Fibroblast of skin of abdomen (primary cell): Measurements from ENCODE around the gene RPIA. TPM values are rescaled to one million over a fixed set of nuclear protein-coding genes. Genes with fewer than 3 reads are reported as not detected.
A peak's percentile ranks its signal among the peaks of the same experiment; 100 is the strongest.
"Not testable (repeated sequence)": the region's sequence is repeated elsewhere in the genome, so short reads cannot be mapped to it uniquely, and the experiment has no call there.

ENCODE experiments used
- DNase-seq: peaks from one replicate; pipeline ENCODE4 v3.0.0-alpha.2; 2013
- polyA plus RNA-seq, 2 experiments: library from polyadenylated mRNA; unstranded; fragments of 120-200 nt; gene quantifications; one replicate each; pipeline ENCODE4 v1.2.1, GENCODE V29; 2013; ENCODE audit not compliant: insufficient read length in 2 of 2

RPIA gene
- polyA plus RNA-seq (2013, experiment 1 of 2; ENCODE audit: insufficient read length): 17.0 TPM
- 17.6 TPM for polyA plus RNA-seq (2013, experiment 2 of 2; ENCODE audit: insufficient read length)

- peak; percentile 98 for DNase-seq
These were observed at the start of gene RPIA for GRCh38 chr2:88691339-88692183. RPIA (plus strand) TSS chr2:88691673; CDS start chr2:88691699, 26 bp downstream.

DNA sequence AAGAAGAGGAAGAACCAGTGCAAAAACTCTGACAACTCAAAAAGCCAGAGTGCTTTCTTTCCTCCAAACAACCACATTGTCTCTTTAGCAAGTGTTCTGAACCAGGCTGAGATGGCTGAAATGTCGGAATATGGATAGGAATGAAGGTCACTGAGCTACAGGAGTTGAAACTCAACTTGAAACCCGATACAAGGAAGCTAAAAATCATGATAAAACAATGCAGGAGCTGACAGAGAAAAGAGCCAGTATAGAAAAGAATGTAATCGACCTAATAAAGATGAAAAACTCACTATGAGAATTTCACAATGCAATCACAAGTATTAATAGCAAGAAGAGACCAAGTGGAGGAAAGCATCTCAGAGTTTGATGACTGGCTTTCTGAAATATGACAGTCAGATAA is 49.2 kb upstream of the RPIA start:
- no peak for DNase-seq

DNA sequence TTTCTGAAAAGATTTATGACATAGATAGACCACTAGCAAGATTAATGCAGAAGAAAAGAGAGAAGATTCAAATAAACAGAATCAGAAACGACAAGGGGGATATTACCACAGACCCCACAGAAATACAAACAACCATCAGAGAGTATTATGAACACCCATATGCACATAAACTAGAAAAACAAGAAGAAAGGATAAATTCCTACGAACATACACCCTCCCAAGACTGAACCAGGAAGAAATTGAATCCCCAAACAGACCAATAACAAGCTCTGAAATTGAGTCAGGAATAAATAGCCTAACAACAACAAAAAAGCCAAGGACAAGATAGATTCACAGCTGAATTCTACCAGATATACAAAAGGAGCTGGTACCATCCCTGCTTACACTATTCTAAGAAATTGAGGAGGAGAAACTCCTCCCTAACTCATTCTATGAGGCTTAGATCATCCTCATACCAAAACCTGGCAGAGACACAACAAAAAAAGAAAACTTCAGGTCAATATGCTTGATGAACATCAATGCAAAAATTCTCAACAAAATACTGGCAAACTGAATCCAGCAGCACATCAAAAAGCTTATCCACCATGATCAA is 46.1 kb upstream of the RPIA start:
- not testable (repeated sequence) for DNase-seq

GRCh38 chr2:88651646-88652045 is 39.8 kb upstream of the RPIA start:
- DNase-seq: no peak

- peak; percentile 81 for DNase-seq
These were observed 36.8 kb upstream of the RPIA start for GRCh38 chr2:88654714-88655113.

DNA sequence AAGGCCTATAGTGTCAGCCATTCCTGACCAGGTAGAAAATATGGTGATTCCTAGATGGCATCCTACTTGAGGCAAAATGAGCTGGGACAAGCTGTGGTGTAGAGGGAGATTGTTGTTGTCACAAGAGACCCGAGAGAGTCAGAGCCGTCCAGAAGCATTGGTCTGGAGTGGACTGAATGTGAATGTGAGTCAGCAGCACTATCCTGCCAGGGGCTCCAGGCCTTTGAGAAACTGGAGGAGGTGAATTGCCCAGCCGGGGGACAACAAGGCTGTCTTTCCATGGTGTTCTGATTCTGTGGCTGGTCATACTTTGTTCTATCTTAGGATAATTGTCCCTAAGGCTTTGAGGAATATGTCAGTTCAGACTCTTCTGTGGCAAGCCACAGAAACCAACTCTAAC is 34.8 kb upstream of the RPIA start:
- DNase-seq: no peak

DNA sequence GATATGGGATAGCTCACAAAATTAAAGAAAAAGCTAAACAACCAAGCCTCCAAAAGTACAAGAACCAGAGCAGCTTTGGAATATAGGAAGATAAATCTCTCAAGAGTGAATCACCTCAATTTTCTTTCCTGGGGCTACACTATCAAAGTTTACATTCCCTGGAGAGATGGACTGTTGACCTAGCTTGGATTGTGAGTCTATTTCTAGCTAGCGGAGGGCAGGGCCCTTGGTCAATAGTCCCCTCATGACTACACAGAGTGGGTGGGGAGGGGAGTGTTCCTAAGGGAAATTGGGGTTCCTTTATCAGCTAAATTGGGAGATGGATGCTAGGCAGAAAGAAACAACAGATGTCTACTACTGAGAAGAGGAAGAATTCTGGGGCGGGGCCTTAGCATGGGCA is 34.3 kb upstream of the RPIA start:
- DNase-seq: no peak

- DNase-seq: peak; percentile 48
These were observed 33.1 kb upstream of the RPIA start for GRCh38 chr2:88658326-88658725.

DNA sequence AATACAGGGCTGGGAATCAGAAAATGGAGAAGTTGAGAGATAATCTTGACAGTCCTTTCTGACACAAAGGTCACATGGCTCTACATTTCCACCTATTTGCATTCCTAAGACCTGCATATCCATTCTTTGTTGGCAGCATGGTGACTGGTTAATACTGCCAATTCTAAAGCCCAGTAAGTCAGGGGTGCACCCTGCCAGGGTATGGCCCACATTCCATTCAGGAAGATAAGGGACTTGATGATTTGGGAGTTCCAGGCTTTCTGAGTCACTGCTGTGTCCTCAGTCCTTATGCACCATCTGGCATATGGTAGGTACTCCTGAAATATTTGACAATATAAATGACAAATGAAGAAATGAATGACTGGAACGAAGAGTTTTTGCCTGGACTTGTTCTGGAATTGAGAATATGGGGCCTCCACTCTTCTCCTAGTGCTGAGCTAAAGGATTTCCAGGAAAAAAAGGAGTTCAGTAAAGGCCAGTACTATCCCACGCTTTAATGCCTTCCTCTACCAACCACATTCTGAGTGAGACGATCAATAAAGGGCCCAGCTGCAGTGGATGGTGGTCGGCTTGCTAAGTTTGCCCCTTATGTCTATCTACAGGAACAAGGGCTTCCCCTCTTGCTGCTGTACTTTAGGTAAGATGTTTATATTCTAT is 32.5 kb upstream of the RPIA start:
- DNase-seq: peak; percentile 6

- DNase-seq: no peak
These were observed 31.9 kb upstream of the RPIA start for GRCh38 chr2:88659538-88659915.

DNA sequence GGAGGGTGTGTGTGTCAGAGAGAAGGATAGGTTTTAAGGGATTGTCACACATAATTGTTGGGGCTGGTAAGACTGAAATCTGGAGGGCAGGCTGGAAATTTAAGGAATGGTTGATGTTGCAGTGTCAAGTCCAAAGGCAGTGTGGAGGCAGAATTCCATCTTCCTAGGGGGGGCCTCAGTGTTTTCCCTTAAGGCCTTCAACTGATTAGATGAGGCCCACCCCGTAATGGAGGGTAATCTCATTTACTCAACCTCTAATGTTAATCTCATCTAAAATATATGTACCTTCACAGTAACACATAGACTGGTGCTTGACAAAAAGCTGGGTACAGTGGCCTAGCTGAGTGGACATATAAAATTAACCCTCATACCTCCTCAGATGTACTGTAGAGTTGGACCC is 30.9 kb upstream of the RPIA start:
- DNase-seq: no peak

GRCh38 chr2:88666576-88666975 is 24.9 kb upstream of the RPIA start:
- no peak for DNase-seq

- DNase-seq: no peak
These were observed 24.3 kb upstream of the RPIA start for GRCh38 chr2:88667219-88667618.

GRCh38 chr2:88668862-88669261 is 22.6 kb upstream of the RPIA start:
- DNase-seq: no peak

- DNase-seq: peak; percentile 18
These were observed 21.8 kb upstream of the RPIA start for GRCh38 chr2:88669482-88670214.

DNA sequence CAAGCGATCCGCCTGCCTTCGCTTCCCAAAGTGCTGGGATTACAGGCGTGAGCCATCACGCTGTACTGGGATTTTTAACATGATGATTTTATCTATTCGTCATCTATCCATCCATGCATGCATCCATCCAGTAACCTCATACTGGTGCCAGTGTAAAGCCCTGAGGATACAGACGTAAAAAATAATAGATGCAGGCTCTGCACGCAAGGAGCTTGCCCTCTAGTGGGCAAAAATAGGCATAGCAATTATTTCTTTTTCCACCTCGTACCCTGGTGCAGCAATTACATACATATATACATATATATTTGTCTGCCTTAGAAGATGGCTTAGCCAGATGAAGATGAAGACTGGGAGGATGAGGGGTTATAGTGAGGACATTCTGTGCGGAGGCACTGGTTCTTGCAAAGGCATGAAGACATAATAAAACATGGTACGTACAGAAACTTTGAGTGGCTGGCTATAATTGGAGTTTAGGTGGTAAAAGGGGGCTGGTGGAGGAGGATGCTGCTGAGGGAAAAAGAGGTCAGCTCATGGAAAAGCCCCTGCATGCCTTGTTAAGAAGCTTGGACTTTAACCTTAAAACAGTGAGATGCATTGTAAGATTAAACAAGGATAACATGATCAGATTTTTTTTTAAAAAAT is 19.6 kb upstream of the RPIA start:
- peak; percentile 42 for DNase-seq

GRCh38 chr2:88673363-88673762 is 18.1 kb upstream of the RPIA start:
- DNase-seq: no peak

DNA sequence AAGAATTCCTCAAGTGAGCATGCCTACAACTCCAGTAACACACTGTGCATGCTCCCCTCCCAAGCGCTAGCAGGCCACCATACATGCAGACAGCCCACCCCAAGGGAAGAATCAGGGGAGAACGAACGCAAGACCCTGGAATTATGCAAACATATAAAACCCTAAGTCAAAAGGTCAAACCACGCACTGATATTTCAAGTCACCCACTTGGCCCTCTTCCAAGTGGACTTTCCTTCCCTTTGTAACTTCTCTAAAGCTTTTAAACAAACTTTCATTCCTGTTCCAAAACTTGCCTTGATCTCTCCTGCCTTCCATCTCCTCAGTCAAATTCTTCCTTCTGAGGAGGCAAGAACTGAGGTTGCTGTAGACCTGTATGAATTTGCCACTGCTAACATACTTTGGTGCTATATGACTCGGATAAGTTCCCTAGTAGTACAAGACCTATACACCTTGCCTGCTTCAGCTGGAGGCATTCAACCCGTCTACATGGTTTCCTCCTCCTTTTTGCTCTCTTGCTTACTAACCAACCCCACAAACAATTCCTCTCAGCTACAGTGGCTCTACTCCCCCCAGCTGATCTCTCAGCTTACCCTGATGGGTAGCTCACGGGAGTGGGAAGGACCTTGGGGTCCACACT is 11.1 kb upstream of the RPIA start:
- DNase-seq: no peak

DNA sequence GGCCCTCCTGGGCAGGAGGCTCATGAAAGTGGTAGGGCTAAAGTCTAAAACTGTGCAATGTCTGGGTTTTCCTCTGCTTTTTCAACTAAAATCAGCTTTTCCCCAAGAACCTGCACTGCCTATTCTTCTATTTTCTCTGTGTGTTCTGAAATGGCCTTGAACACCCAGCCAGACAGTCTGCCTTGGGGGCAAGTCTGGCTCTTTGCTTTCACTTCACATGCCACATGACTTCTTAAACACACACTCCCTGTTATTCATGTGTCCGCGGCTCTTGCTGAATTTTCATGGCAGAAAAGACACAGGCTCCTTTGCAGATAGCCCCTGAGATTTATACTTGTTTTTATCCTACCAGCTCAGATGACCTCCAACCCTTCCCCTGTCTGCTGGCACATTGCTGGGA is 10.6 kb upstream of the RPIA start:
- no peak for DNase-seq

GRCh38 chr2:88683160-88684021 is 8.1 kb upstream of the RPIA start:
- DNase-seq: no peak

DNA sequence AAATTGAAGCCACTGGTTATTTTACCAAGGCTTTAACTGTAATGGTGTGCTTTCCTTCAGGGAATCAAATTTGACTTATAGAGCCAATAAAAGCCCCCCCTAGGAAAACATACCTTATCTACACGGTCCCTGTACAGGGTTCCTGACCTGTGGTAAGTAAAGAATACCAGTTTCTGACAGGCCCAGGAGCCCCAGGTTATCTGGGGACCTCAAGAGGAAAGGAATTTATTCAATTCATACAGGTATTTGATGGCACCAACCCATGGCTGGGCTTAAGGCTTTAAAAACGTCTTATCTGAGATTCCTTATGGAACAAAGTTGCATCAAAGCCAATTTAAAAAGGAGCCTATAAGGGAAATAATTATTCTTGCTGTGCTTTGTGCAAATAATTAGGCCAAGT is 7.0 kb upstream of the RPIA start:
- no peak for DNase-seq
